Measurements from ENCODE around the gene DGUOK. TPM values are rescaled to one million over a fixed set of nuclear protein-coding genes. Genes with fewer than 3 reads are reported as not detected.

DGUOK gene
- total and polyA plus RNA-seq, 4 donors: 28.9 to 103 (median 73.9) TPM

GRCh38 chr2:74007121-74007520 lies 80.4 kb downstream of the DGUOK start:
- ATAC-seq (ENCODE audit: insufficient read depth, low FRiP score): no peak
- peaks cover 17 to 77% (median 49%) of the 10 kb centered on the region in 5 donors for H3K4me1 ChIP-seq (ENCODE audit: control insufficient read depth in 5 of 5, insufficient read depth in 5 of 5, low read length in 5 of 5)

GRCh38 chr2:74007711-74008110 lies 81.0 kb downstream of the DGUOK start:
- Histone ChIP-seq H3K36me3 (ENCODE audit: control insufficient read depth in 4 of 4, insufficient read depth in 4 of 4, low read length in 4 of 4) (peaks cover 0 to 6% (median 1%) of the 10 kb centered on the region in 4 donors), H3K27ac (ENCODE audit: low read depth in 1 of 2, low read length in 1 of 2) (no peak overlapping the region), H3K27me3 (ENCODE audit: control insufficient read depth in 3 of 3, insufficient read depth in 3 of 3, low read length in 2 of 3) (no peaks in the 10 kb centered on the region), H3K9ac (ENCODE audit: insufficient read depth in 1 of 2, low read length in 2 of 2) (no peak overlapping the region), H3K4me3 (no peak overlapping the region), H3K9me3 (ENCODE audit: control insufficient read depth in 4 of 4, insufficient read depth in 3 of 4, low read length in 3 of 4) (no peaks in the 10 kb centered on the region), H3K4me1 (ENCODE audit: control insufficient read depth in 5 of 5, insufficient read depth in 5 of 5, low read length in 5 of 5) (peaks cover 17 to 76% (median 49%) of the 10 kb centered on the region in 5 donors)
- DNase-seq: peak in 1 of 3 donors; percentile 65
- no peak for ATAC-seq (ENCODE audit: insufficient read depth, low FRiP score)
- WGBS, 2 donors: 78 to 82% methylated on average over 5 of the region's 5 CpGs
- TF ChIP-seq CTCF (IDR thresholded peaks at IDR 0.05; ENCODE audit: control extremely low read depth, extremely low read depth): no peak

More at GRCh38 chr2:74007121-74007520, 80.4 kb downstream of the DGUOK start:
- Histone ChIP-seq H3K27me3 (ENCODE audit: control insufficient read depth in 3 of 3, insufficient read depth in 3 of 3, low read length in 2 of 3) (no peaks in the 10 kb centered on the region), H3K4me3 (no peak overlapping the region), H3K27ac (ENCODE audit: low read depth in 1 of 2, low read length in 1 of 2) (no peak overlapping the region), H3K36me3 (ENCODE audit: control insufficient read depth in 4 of 4, insufficient read depth in 4 of 4, low read length in 4 of 4) (peaks cover 0 to 6% (median 1%) of the 10 kb centered on the region in 4 donors), H3K9me3 (ENCODE audit: control insufficient read depth in 4 of 4, insufficient read depth in 3 of 4, low read length in 3 of 4) (no peaks in the 10 kb centered on the region), H3K9ac (ENCODE audit: insufficient read depth in 1 of 2, low read length in 2 of 2) (peak overlapping the region in 1 of 2 donors; percentile 8)
- 59 to 73% methylated on average over 4 of the region's 4 CpGs for WGBS, 2 donors
- no peak for TF ChIP-seq CTCF (IDR thresholded peaks at IDR 0.05; ENCODE audit: control extremely low read depth, extremely low read depth)
- no peak for DNase-seq

Small RNA genes lying within 50 kb of the gene (small RNA-seq; reads per million reads assigned to genes)
- gene AC110801.1 (ENCODE audit: low replicate concordance) (not detected), gene RNA5SP97 (ENCODE audit: low replicate concordance) (not detected)

Other genes starting within 250 kb of the DGUOK start
- 10 to 100 TPM; 15.1 to 17.9 TPM for gene TPRKB, start 189.5 kb upstream of the DGUOK start, total RNA-seq
- 10 to 100 TPM; 33.3 to 54.2 TPM for gene TPRKB, start 189.5 kb upstream of the DGUOK start, polyA plus RNA-seq
- 10 to 100 TPM; 16.9 to 44.1 TPM for gene DUSP11, start 146.8 kb upstream of the DGUOK start, total RNA-seq
- 10 to 100 TPM; 13.9 to 17.1 TPM for gene DUSP11, start 146.8 kb upstream of the DGUOK start, polyA plus RNA-seq
- gene C2orf78, start 142.7 kb upstream of the DGUOK start, total RNA-seq: not detected
- gene C2orf78, start 142.7 kb upstream of the DGUOK start, polyA plus RNA-seq: not detected
- gene STAMBP, start 97.9 kb upstream of the DGUOK start, total RNA-seq: 10 to 100 TPM; 25.1 to 39.7 TPM
- 10 to 100 TPM; 22.3 to 23.6 TPM for gene STAMBP, start 97.9 kb upstream of the DGUOK start, polyA plus RNA-seq
- 10 to 100 TPM; 20.5 to 82.9 TPM for gene ACTG2, start 33.9 kb upstream of the DGUOK start, total RNA-seq
- gene ACTG2, start 33.9 kb upstream of the DGUOK start, polyA plus RNA-seq: 10 to 100 TPM; 33.7 to 55.7 TPM
- gene TET3, start 58.0 kb downstream of the DGUOK start, total RNA-seq: 10 to 100 TPM; 19.2 to 26.9 TPM
- 10 to 100 TPM in 1 of 2 donors, 1 to 10 TPM in 1; 4.6 to 10.0 TPM for gene TET3, start 58.0 kb downstream of the DGUOK start, polyA plus RNA-seq
- 10 to 100 TPM; 12.0 to 36.4 TPM for gene BOLA3, start 221.0 kb downstream of the DGUOK start, total RNA-seq
- gene BOLA3, start 221.0 kb downstream of the DGUOK start, polyA plus RNA-seq: 10 to 100 TPM; 43.0 to 64.5 TPM